ENCODE results near the gene CLN5. TPM values are rescaled to one million over a fixed set of nuclear protein-coding genes. Genes with fewer than 3 reads are reported as not detected.
"Not testable (repeated sequence)": the region's sequence is repeated elsewhere in the genome, so short reads cannot be mapped to it uniquely, and the experiment has no call there.

Gene CLN5
- 13.5 and 17.1 TPM in 2 replicates for total RNA-seq (2014; rRNA removed; shearing (Covaris generic); ENCODE audit: low replicate concordance)

DNA sequence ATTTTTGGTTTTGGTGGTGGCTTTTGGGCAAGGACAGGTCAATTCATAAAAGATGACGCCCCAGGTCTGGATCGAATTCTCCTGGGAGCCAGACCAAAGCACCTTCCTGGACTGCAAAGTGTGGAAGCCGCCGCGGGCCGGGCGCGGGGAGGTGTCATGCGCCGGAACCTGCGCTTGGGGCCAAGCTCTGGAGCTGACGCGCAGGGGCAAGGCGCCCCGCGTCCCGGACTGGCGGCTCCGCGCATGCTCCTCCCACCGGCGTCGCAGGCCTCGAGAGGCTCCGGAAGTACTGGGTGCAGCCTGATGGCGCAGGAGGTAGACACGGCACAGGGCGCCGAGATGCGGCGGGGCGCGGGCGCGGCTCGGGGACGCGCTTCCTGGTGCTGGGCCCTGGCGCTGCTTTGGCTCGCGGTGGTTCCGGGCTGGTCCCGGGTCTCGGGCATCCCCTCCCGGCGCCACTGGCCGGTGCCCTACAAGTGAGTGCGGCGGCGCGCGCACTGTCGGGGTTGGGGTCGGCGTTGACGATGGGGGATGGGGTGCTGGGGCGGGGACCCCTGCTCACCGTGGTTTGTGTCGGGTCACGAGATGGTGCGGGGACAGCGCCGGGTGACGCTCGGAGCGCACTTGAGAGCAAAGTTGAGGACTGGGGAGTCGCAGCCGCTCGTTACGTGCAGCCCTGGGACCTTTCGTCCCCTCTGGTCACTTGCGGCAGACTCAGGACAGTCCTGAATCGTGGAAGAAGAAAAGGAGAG, at the start of gene CLN5:
TSS of gene CLN5 (plus strand) at position 286 of the 752 bp plus-strand sequence. CDS start at position 304, 18 bp downstream.
- DNase-seq, result peak; percentile 95
- Histone ChIP-seq H3K36me3 (no peaks in the 10 kb centered on the region), H3K27me3 (no peaks in the 10 kb centered on the region), H3K4me3 (peak within 1 kb of the TSS; percentile 71), H3K9me3 (no peaks in the 10 kb centered on the region)

DNA sequence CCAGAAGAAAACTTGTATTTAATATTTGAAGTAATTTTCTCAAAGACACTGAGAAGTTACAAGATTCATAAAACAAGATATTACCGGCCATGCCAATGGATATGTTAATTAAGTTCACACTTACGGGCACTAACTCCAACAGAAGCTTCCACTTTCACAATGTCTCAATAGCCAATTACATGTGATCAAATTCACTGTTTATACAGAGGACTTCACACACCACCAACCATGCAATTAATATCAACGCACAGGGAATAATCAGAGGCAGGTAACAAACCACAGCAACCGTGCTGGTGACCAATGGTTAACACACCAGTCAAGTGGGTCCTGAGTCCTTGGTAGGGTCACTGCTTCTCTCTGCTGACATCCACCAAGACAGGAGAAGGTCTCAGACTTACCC, 49.5 kb upstream of the CLN5 start:
- no peak for DNase-seq
- no peak overlapping the region for H3K4me3 ChIP-seq

DNA sequence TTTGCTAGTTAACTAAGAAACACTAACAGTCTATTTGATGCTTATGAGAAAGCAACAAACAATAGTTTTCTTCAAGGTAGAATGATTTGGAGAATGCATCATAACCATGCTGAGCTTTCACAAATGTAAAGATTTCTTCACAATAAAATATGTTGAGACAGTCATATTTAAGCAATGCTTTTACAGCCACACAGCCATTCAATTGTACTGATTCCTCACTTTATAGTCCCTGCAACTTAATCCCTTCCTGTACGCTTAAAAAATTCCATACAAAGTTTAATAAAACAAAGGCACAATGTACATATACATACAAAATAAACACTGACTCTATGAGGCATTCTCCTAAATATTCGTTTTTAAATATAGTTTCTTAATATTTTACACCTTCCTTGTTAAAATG, 48.2 kb upstream of the CLN5 start:
- DNase-seq, result no peak
- Histone ChIP-seq H3K36me3 (no peaks in the 10 kb centered on the region), H3K9me3 (no peaks in the 10 kb centered on the region), H3K4me3 (no peak overlapping the region), H3K27me3 (no peaks in the 10 kb centered on the region)

More for the DNA sequence above, 49.5 kb upstream of the CLN5 start:
- Histone ChIP-seq H3K36me3 (no peaks in the 10 kb centered on the region), H3K9me3 (no peaks in the 10 kb centered on the region), H3K27me3 (no peaks in the 10 kb centered on the region)

DNA sequence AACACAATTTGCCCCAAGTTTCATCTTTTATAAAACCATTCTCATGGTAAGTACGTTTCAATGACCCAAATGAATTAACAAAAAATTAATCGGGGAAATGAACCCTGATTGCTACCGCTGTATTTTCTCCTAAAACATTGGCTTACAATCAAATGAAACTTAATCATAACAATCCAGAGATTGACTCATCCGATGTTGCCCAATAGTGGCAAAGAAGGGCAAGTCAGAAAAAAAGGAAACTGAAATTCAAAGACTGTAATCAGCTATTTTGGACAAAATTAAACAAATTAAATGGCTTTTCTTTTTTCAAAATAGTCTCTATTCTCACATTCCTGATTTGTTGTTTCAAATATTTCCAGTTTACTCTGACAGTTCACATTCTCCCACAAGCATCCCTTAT, 47.4 kb upstream of the CLN5 start:
- no peaks in the 10 kb centered on the region for H3K36me3 ChIP-seq
- DNase-seq, result no peak
- H3K4me3 ChIP-seq, result no peak overlapping the region
- no peaks in the 10 kb centered on the region for H3K9me3 ChIP-seq
- no peaks in the 10 kb centered on the region for H3K27me3 ChIP-seq

DNA sequence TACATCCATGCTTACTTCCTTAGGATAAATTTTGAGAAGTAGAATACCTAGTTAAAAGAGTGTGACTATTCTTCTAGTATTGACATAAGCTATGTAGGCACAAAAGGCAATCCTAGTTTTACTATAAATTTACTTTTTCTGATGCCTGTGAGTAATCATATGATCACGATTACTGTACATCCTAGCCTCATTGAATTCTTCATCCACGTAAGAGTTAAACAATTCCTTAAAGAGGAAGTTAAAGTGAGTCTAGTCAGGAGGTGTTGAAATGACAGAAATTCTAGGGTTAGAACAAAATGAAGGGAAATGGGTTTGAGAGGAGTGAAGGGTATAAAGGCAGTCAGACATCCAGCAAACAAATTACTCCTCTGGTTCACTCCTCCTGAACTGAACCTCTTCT, 43.7 kb upstream of the CLN5 start, which contains the start of gene ACOD1:
TSS of gene ACOD1 (plus strand) at position 363 of the 400 bp plus-strand sequence. CDS start 48 bp downstream, outside the sequence.
- no peak within 1 kb of the TSS for H3K4me3 ChIP-seq
- no peak for DNase-seq
- no peaks in the 10 kb centered on the region for H3K27me3 ChIP-seq
- H3K9me3 ChIP-seq, result no peaks in the 10 kb centered on the region
- H3K36me3 ChIP-seq, result no peaks in the 10 kb centered on the region

DNA sequence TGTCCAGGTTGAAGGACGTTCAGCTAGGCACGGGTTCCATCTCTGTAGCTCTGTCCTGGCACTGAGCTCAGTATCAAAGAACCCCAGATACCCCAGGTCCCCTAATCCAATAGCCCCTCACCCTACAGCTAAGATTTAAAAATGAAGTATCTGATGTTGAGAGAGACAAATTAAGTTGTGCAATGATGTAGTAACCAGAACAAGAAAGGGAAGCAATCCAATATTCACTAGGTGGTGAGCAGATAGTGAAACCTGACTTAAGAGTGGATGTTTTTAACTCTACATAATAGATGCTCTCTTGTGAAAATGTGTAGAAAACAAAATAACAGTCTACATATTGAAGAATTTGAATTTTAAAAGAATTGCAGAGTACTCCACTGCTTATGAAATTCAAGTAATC, 41.8 kb upstream of the CLN5 start:
- H3K27me3 ChIP-seq, result no peaks in the 10 kb centered on the region
- no peak overlapping the region for H3K4me3 ChIP-seq
- no peaks in the 10 kb centered on the region for H3K9me3 ChIP-seq
- H3K36me3 ChIP-seq, result no peaks in the 10 kb centered on the region
- no peak for DNase-seq

DNA sequence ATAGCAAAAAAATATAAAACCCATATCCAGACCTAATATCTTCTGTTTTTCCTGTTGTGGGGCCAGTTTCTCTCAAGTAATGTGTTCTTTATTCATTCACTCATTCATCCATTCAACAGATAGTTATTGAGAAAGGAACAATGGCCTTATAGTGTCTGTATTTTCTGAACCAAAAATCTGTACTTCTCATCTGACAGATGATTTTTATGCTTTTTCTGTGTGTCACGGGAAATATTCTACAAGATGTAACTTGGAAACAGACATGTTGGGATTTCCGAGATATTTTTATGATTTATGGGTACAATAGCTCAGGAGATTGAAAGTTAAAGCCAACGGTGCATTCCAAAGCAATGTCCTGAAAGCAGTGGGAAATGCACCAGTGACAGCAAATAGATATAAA, 37.9 kb upstream of the CLN5 start:
- Histone ChIP-seq H3K27me3 (no peaks in the 10 kb centered on the region), H3K36me3 (no peaks in the 10 kb centered on the region)

DNA sequence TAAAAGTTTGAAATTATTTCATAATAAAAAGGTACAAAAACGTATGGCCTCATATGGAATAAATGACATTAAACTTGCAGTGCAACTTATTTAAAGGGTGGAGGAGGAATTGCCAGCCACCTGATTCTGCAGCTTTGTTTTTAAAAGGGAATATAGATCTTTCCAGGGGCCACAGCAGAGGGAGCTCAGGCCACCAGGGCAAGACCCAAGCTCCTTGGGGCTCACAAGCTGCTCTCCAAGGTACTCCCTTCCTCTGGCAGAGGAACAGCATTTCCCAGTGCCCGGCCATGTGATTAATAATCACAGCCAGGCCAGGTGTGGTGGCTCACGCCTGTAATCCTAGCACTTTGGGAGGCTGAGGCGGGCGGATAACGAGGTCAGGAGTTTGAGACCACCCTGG, 37.3 kb upstream of the CLN5 start:
- no peaks in the 10 kb centered on the region for H3K27me3 ChIP-seq
- no peaks in the 10 kb centered on the region for H3K36me3 ChIP-seq
- peaks cover 3% of the 10 kb centered on the region; the same call in 1 of the 2 replicates for H3K9me3 ChIP-seq
- H3K4me3 ChIP-seq, result no peak overlapping the region
- no peak for DNase-seq

More for the DNA sequence above, 37.9 kb upstream of the CLN5 start:
- no peak overlapping the region for H3K4me3 ChIP-seq
- H3K9me3 ChIP-seq, result peaks cover 2% of the 10 kb centered on the region; the same call in 1 of the 2 replicates
- DNase-seq, result no peak

DNA sequence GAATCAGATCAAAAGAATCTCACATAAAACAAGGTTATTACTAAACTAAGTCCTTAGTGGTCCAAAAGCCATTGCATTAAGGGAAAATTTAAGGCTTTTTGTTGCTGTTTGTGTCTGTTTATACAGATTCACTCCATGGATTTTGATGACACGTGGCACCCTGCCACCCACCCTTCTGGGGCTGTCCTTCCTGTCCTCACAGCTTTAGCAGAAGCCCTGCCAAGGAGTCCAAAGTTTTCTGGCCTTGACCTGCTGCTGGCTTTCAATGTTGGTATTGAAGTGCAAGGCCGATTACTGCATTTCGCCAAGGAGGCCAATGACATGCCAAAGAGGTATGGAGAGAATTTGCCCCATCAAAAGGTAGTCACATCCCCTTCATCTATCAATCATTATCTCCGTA, 36.7 kb upstream of the CLN5 start:
- no peak for DNase-seq
- Histone ChIP-seq H3K4me3 (no peak overlapping the region), H3K27me3 (no peaks in the 10 kb centered on the region), H3K36me3 (no peaks in the 10 kb centered on the region), H3K9me3 (peaks cover 8% of the 10 kb centered on the region; the same call in 1 of the 2 replicates)

DNA sequence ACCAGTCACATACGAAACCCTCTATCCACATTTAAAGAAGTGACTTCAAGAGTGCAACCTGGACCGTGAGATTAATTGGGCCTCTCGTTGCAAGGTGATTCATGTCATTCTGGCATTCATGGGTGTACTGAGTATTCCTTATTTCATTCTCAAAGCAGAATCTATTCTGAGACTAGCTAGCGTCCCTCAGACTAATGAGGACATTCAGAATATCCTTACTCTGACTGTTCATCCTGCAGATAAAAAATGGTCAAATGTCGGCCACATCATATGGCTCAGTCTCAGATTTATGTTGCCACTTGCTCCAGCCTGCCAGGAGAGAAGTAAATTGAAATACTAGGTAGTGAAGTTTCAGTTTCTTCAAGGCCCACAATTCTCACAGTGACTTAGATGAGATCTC, 36.2 kb upstream of the CLN5 start:
- Histone ChIP-seq H3K4me3 (no peak overlapping the region), H3K27me3 (no peaks in the 10 kb centered on the region), H3K9me3 (peaks cover 10% of the 10 kb centered on the region), H3K36me3 (no peaks in the 10 kb centered on the region)
- no peak for DNase-seq

DNA sequence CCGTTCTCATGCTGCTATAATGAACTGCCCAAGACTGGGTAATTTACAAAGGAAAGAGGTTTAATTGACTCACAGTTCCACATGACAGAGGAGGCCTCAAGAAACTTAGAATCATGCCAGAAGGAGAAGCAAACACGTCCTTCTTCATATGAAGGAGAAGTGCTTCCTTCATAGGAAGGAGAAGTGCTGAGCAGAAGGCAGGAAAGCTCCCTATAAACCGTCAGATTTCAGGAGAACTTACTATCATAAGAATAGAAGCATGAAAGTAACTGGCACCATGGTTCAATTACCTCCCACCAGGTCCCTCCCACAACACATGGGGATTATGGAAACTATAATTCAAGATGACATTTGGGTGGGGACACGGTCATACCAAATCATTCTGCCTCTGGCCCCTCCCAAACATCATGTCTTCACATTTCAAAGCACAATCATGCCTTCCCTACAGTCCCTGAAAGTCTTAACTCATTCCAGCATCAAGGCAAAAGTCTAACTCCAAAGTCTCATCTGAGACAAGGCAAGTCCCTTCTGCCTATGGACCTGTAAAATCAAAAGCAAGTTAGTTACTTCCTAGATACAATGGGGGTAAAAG, 32.9 kb upstream of the CLN5 start:
- no peaks in the 10 kb centered on the region for H3K36me3 ChIP-seq
- H3K4me3 ChIP-seq, result no peak overlapping the region
- H3K9me3 ChIP-seq, result peaks cover 12% of the 10 kb centered on the region
- no peaks in the 10 kb centered on the region for H3K27me3 ChIP-seq
- no peak for DNase-seq

DNA sequence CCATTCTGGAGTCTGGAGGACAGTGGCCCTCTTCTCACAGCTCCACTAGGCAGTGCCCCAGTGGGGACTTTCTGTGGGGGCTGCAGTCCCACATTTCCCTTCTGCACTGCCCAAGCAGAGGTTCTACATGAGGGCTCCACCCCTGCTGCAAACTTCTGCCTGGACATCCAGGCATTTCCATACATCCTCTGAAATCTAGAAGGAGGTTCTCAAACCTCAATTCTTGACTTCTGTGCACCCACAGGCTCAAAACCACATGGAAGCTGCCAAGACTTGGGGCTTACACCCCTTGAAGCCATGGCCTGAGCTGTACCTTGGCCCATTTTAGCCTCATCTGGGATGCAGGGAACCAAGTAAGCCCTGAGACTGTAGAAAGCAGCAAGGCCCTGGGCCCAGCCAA, 32.1 kb upstream of the CLN5 start:
- not testable (repeated sequence) for H3K27me3 ChIP-seq, DNase-seq, H3K36me3 ChIP-seq, H3K4me3 ChIP-seq
- H3K9me3 ChIP-seq, result peaks cover 12% of the 10 kb centered on the region

DNA sequence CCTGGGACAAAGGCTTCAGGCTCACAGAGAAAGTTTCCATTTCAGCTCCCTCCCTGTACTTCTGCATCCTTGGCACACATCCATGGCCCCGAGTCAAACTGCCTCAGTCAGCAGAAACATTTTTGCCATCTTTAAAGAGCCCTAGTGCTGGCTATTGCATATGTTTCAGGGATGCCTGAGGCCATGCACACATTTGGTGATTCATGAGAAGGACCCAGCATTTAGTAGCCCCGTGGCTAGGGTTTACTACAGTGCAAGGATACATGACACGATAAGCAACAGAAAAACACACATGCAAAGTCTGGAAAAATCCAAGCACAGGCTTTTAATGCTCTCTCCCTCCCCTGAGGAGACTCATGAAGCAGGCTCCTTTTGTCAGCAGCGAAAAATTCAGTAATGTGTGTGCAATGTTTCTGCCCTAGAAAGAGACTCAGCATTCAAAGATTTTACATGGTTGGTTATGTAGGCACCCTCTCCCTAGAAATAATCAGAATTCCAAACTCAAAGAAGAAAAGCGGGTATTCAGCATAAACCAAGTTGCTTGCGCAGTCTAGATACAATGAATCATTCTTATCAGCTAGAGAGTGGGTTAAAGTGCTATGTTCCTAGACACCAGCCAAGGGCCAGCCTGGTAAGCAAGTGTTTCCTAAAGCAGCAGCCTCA, 26.0 kb upstream of the CLN5 start:
- Histone ChIP-seq H3K36me3 (no peaks in the 10 kb centered on the region), H3K4me3 (no peak overlapping the region)
- peak; percentile 44 for DNase-seq

DNA sequence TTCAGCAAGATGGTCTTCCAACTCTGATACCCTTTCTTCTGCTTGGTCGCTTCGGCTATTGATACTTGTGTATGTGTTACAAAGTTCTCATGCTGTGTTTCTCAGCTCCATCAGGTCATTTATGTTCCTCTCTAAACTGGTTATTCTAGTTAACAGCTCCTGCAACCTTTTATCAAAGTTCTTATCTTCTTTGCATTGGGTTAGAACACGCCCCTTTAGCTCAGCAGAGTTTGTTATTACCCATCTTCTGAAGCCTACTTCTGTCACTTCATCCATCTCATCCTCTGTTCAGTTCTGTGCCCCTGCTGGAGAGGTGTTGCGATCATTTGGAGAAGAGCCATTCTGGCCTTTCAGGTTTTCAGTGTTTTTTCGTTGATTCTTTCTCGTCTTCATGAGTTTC, 24.9 kb upstream of the CLN5 start:
- Histone ChIP-seq H3K27me3 (no peaks in the 10 kb centered on the region), H3K4me3 (no peak overlapping the region), H3K36me3 (no peaks in the 10 kb centered on the region), H3K9me3 (no peaks in the 10 kb centered on the region)
- no peak for DNase-seq

More for the DNA sequence above, 26.0 kb upstream of the CLN5 start:
- no peaks in the 10 kb centered on the region; the same call in 1 of the 2 replicates for H3K9me3 ChIP-seq
- no peaks in the 10 kb centered on the region for H3K27me3 ChIP-seq

DNA sequence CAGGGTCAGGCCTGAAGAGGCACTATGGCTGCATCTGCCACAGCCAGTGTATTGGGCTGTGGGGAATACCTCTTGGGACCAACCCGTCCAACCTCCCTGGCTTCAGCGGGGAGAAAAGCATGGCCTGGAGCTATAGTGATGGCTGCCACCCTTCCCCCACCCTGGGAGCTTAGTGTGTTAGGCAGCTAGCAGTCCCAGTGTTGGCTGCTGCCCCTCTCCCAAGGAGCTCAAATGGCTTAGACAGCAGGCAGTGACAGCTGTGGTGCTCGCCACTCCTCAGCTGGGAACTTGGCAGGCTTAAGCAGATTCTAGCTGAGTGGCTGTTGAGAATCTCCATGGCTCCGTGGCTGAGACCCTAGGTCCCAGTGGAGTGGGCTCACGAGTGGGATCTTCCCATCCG, 23.8 kb upstream of the CLN5 start:
- H3K4me3 ChIP-seq, result no peak overlapping the region
- no peaks in the 10 kb centered on the region for H3K27me3 ChIP-seq
- H3K36me3 ChIP-seq, result no peaks in the 10 kb centered on the region
- no peak for DNase-seq
- no peaks in the 10 kb centered on the region for H3K9me3 ChIP-seq

DNA sequence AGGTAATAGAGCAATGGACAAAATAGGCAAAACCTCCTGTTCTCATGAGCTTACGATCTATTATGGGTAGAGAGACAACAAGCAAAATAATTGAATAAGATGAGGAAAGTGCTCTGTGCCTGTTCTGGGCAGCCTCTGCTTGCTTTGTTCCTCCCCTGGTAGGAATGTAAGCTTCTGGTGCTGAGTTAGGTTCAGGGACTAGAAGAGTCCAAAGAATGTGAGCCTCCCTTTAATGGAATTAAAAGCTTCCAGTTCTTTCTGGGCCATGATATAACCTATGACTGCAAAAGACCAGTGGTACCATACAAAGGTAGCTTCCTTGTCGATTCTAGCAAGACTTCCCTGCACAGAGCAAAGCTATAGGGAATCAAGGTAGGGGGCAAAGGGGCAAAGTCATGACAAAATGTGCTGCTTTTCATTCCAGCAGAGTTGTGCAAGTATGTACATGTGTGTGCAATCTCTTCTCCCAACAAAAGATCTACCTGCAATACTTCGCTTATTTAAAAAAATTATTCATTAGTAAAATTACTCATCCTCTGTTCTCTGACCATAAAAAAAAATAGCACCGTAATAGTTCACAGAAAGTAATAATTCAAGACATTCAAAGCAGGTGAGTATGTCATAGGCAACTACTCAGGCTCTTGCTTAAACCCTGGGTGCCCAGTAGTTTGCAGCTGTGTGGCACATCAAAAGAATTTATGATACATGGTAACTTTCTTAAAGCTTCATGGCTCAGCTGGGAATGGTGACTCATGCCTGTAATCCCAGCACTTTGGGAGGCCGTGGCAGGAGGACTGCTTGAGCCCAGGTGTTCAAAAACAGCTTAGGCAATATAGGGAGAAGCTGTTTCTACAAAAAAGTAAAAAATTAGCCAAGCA, 22.2 kb upstream of the CLN5 start:
- H3K27me3 ChIP-seq, result no peaks in the 10 kb centered on the region
- H3K9me3 ChIP-seq, result no peaks in the 10 kb centered on the region
- DNase-seq, result peak; percentile 5
- no peak overlapping the region for H3K4me3 ChIP-seq
- no peaks in the 10 kb centered on the region for H3K36me3 ChIP-seq

Data from MG63 (cell line).